ENCODE data around the gene GULP1.
"Not testable (repeated sequence)": the region's sequence is repeated elsewhere in the genome, so short reads cannot be mapped to it uniquely, and the experiment has no call there.

Gene GULP1

GRCh38 chr2:188523919-188524318, 232.2 kb downstream of the GULP1 start:
- no peak for DNase-seq (ENCODE audit: low read depth in 1 of 2, low spot score in 1 of 2)

- peak in 1 of 2 donors; percentile 10 for DNase-seq (ENCODE audit: low read depth in 1 of 2, low spot score in 1 of 2)
Observed at GRCh38 chr2:188524519-188525113, 232.9 kb downstream of the GULP1 start.

GRCh38 chr2:188526701-188527100, 235.0 kb downstream of the GULP1 start:
- no peak for DNase-seq (ENCODE audit: low read depth in 1 of 2, low spot score in 1 of 2)

DNA sequence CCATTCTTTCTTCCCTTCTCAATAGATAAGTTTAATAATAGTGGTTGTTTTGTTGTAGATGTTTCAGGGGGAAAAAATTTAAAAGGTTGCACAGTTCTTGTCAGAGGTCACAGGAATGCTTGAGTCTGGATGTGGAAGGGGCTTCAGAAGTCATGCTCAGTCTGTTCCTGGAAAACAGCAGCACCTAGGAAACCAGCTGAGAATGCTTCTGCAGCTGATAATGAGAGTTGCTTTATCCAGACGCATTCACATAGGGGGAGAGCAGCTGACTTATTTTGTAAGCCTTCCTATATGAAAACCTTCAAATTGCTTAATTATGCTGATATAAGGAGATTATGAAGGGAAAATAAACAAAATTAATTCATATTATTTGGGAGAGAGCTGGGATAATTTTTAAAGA, 235.5 kb downstream of the GULP1 start:
- no peak for DNase-seq (ENCODE audit: low read depth in 1 of 2, low spot score in 1 of 2)

DNA sequence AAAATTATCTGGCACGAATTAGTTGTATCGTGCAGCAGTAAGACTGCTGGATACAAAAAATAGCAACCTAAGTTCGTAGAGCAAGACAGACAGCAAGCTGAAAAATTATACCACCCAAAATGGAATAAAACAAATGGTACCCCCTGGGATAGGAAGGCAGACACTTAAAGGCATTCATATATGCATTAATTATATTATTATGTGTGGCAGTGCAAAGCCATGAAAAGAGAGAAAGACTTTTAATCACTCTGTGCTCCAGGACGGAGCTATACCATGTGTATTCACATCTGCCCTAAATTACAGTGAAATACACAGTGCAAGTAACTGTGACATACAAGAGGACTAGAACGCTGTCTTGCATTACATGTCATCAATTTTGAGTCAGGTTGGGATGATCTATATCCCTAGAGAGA, 235.9 kb downstream of the GULP1 start:
- DNase-seq (ENCODE audit: low read depth in 1 of 2, low spot score in 1 of 2), result no peak

GRCh38 chr2:188529710-188530109, 238.0 kb downstream of the GULP1 start:
- no peak for DNase-seq (ENCODE audit: low read depth in 1 of 2, low spot score in 1 of 2)

DNA sequence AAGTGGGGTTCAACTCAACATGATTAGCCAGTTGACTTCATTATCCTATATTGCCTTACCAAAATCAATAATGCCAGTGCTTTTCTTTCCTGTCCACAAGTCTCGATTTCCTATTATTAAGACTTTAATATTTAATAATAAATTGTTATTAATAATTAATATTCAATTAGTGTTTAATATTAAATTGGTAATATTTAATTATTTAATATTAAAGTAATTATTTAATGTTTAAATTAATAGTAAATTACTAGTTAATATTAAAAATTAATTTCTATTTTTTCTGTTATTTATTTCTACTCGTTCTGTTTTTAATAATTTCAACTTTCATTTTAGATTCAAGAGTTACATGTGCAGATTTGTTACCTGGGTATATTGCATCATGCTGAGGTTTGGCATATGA, 243.2 kb downstream of the GULP1 start:
- no peak for DNase-seq (ENCODE audit: low read depth in 1 of 2, low spot score in 1 of 2)

DNA sequence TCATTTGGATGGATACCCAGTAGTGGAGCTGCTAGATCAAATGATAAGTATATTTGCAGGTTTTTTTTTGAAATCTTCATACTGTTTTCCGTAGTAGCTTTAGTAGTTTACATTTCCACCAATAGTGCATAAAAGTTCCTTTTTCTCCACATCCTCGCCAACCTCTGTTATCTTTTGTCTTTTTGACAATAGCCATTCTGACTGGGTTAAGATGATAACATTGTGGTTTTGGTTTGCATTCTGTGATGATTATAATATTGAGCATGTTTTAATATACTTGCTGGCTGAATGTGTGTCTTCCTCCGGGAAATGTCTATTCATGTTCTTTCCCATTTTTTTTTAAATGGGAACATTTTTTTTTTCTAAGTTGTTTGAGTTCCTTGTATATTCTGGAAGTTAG, 260.0 kb downstream of the GULP1 start:
- DNase-seq (ENCODE audit: low read depth in 1 of 2, low spot score in 1 of 2), result no peak

- no peak for DNase-seq (ENCODE audit: low read depth in 1 of 2, low spot score in 1 of 2)
Observed at GRCh38 chr2:188557081-188557480, 265.4 kb downstream of the GULP1 start.

- DNase-seq (ENCODE audit: low read depth in 1 of 2, low spot score in 1 of 2), result not testable (repeated sequence)
Observed at GRCh38 chr2:188559455-188559854, 267.8 kb downstream of the GULP1 start.

DNA sequence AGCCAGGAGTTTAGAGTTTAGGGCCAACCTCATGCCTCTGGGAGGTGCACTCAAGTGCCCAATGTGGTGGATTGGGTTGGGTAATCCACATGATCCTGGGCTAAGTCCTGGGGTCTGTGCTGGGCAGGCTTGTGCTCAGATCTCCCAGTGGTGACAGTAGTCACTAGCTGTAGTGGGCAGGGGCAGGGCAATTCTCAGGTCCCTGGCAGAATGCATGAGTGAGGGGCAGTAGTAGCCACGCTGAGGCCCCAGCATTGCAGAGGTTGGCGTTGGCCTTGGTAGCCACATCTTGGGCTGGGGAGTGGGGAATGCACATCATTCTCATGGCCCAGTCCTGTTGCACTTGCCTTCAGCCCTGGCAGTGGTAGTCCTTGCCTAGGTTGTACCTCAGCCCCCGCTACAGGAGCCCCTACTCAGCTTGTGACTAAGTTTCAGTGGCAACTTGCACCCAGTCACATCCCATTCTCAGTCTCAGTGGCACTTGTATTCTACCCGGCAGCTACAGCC, 269.9 kb downstream of the GULP1 start:
- no peak for DNase-seq (ENCODE audit: low read depth in 1 of 2, low spot score in 1 of 2)

GRCh38 chr2:188569431-188570165, 277.9 kb downstream of the GULP1 start:
- DNase-seq (ENCODE audit: low read depth in 1 of 2, low spot score in 1 of 2), result no peak

GRCh38 chr2:188570370-188570769, 278.7 kb downstream of the GULP1 start:
- no peak for DNase-seq (ENCODE audit: low read depth in 1 of 2, low spot score in 1 of 2)

DNA sequence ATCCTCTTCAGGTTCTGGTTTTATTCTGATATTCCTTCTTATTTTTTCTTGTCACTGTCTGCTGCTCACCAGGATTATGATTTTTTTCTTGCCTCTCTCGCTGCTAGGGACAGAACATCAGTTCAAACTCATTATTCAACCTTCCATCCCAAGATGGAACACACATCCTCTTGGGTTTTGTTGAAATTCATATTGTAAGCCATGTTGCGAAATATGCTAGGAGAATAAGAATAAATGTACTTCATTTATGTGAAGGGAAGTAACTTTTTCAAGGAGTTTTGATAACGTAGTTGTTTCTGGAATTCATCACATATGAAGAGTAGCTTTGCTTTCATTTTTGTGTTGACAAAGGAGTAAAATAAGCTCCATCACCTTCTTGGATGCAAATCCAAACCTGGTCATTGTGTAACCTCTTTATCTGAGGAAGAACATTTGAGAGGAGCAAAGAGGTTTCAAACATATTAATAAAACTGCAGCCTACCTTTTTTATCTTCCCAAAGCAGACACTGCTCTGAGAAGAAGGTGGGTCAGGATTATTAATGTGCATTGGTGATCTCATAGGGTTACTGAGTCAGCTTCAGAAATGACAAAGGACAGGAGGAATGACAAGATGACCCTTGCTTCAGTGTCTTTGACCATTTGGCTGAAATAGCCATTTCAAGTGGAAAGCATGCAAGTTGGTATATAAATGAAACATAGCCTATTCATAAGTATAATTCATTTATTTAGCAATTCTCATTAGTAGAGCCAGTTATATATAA, 280.0 kb downstream of the GULP1 start:
- DNase-seq (ENCODE audit: low read depth in 1 of 2, low spot score in 1 of 2), result no peak

DNA sequence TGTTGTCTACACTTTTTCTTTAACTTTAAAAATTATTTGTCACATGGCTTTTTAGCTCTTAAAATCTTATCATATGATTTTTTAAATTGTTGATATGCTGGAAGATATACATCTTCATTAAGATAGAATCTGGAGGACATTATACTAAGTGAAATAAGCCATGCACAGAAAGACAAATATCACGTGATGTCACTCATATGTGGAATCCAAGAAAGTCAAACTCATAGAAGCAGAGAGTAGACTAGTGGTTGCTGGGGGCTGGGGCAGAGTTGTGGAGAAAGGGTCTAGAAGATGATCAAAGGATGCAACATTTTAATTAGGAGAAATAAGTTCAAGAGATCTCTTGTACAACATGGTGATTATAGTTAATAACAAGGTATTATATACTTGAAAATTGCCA, 280.9 kb downstream of the GULP1 start:
- no peak for DNase-seq (ENCODE audit: low read depth in 1 of 2, low spot score in 1 of 2)

GRCh38 chr2:188573453-188573852, 281.8 kb downstream of the GULP1 start:
- no peak for DNase-seq (ENCODE audit: low read depth in 1 of 2, low spot score in 1 of 2)

DNA sequence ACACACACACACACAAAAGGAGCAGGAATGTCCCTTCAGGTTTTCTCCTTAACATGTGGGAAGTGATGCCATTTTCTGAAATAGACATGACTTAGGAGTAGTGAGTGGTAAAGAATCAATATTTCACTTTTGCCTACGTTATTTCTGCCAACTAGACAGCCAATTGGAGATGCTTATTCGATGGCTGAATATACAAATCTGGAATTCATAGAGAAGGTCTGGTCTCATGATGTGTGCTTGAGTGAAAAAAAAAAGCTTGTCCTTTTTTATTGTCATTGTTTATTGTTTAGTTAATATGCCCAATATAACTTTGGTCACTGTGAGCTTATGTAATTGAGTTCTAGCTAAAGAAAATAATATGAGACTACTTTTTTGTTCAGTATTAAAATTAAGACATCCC, 284.3 kb downstream of the GULP1 start:
- DNase-seq (ENCODE audit: low read depth in 1 of 2, low spot score in 1 of 2), result no peak

DNA sequence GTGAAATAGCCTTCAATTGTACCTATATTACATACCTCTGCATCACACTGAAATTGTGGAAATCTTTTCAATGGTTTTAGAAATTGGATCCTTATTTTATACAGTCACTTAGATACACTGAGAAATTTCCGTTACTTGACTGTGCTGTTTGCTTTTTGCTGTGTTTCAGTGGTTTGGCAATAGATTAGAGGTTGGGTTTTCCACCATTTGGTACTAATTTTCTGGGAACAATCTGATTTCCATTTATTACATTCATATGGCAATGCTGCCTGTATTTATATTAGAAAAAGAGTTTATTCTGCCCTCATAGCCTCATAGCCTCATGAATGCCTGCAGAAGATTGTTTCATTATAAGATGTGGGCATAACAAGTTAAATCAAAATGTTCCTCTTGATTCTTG, 285.0 kb downstream of the GULP1 start:
- DNase-seq (ENCODE audit: low read depth in 1 of 2, low spot score in 1 of 2), result no peak

GRCh38 chr2:188577231-188577630, 285.6 kb downstream of the GULP1 start:
- DNase-seq (ENCODE audit: low read depth in 1 of 2, low spot score in 1 of 2), result no peak

DNA sequence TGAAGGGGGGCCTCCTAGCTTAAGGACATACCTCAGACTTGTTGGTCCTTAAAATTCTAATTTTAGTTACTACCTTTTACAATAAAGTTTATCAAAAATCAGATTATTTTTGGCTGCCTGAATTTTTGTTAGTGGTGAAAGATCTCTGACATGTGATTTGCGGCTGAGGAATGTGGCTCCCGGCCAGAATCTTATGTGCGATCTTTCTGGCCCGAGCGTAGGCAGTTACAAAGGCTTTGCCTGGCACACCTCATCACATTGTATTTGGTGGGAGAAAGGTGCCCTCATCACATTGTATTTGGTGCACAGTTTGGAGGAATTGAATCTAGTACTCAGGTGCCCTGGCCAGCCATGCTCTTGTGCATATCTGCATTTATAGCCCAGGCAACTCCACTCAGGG, 289.1 kb downstream of the GULP1 start:
- no peak for DNase-seq (ENCODE audit: low read depth in 1 of 2, low spot score in 1 of 2)

- no peak for DNase-seq (ENCODE audit: low read depth in 1 of 2, low spot score in 1 of 2)
Observed at GRCh38 chr2:188582211-188582610, 290.5 kb downstream of the GULP1 start.

- DNase-seq (ENCODE audit: low read depth in 1 of 2, low spot score in 1 of 2), result no peak
Observed at GRCh38 chr2:188588235-188588634, 296.6 kb downstream of the GULP1 start.
